ENCODE measurements around the gene ARHGEF3.

ARHGEF3 gene

GRCh38 chr3:56825567-56826438 is 24.1 kb upstream of the ARHGEF3 start:
- in situ Hi-C loops (cut with HindIII; ENCODE audit: low pct_ligation_motif_present, low sequenced_read_pairs), result no loop called here
- DNase-seq, result no peak

GRCh38 chr3:56823984-56824703 is 22.4 kb upstream of the ARHGEF3 start:
- no peak for TF ChIP-seq CTCF (IDR thresholded peaks at IDR 0.05; ENCODE audit: low read depth, low read length, missing control alignments)
- no peak overlapping the region for H3K27ac ChIP-seq
- no peak for DNase-seq
- H3K4me3 ChIP-seq (ENCODE audit: low read depth, low read length), result no peak overlapping the region
- no peaks in the 10 kb centered on the region for H3K36me3 ChIP-seq (replicated peaks)
- H3K27me3 ChIP-seq (replicated peaks), result no peaks in the 10 kb centered on the region
- in situ Hi-C loops (cut with HindIII; ENCODE audit: low pct_ligation_motif_present, low sequenced_read_pairs), result no loop called here

More at GRCh38 chr3:56825567-56826438, 24.1 kb upstream of the ARHGEF3 start:
- no peaks in the 10 kb centered on the region for H3K27me3 ChIP-seq (replicated peaks)
- no peak overlapping the region for H3K27ac ChIP-seq
- no peaks in the 10 kb centered on the region for H3K36me3 ChIP-seq (replicated peaks)
- H3K4me3 ChIP-seq (ENCODE audit: low read depth, low read length), result no peak overlapping the region
- no peak for TF ChIP-seq CTCF (IDR thresholded peaks at IDR 0.05; ENCODE audit: low read depth, low read length, missing control alignments)

GRCh38 chr3:56823421-56823926 is 21.7 kb upstream of the ARHGEF3 start:
- Histone ChIP-seq H3K27ac (no peak overlapping the region), H3K36me3 (replicated peaks) (no peaks in the 10 kb centered on the region), H3K27me3 (replicated peaks) (no peaks in the 10 kb centered on the region), H3K4me3 (ENCODE audit: low read depth, low read length) (no peak overlapping the region)
- no peak for DNase-seq
- no peak for TF ChIP-seq CTCF (IDR thresholded peaks at IDR 0.05; ENCODE audit: low read depth, low read length, missing control alignments)
- in situ Hi-C loops (cut with HindIII; ENCODE audit: low pct_ligation_motif_present, low sequenced_read_pairs), result no loop called here

- H3K27ac ChIP-seq, result no peak overlapping the region
- no peak for DNase-seq
- in situ Hi-C loops (cut with HindIII; ENCODE audit: low pct_ligation_motif_present, low sequenced_read_pairs), result no loop called here
- H3K36me3 ChIP-seq (replicated peaks), result no peaks in the 10 kb centered on the region
- no peak for TF ChIP-seq CTCF (IDR thresholded peaks at IDR 0.05; ENCODE audit: low read depth, low read length, missing control alignments)
- H3K27me3 ChIP-seq (replicated peaks), result no peaks in the 10 kb centered on the region
- H3K4me3 ChIP-seq (ENCODE audit: low read depth, low read length), result no peak overlapping the region
Measured at GRCh38 chr3:56822501-56822900, 20.8 kb upstream of the ARHGEF3 start.

GRCh38 chr3:56819016-56819809 is 17.5 kb upstream of the ARHGEF3 start:
- Histone ChIP-seq H3K27ac (no peak overlapping the region), H3K4me3 (ENCODE audit: low read depth, low read length) (no peak overlapping the region), H3K36me3 (replicated peaks) (no peaks in the 10 kb centered on the region), H3K27me3 (replicated peaks) (peaks cover 4% of the 10 kb centered on the region)
- in situ Hi-C loops (cut with HindIII; ENCODE audit: low pct_ligation_motif_present, low sequenced_read_pairs), result no loop called here
- no peak for DNase-seq
- TF ChIP-seq CTCF (IDR thresholded peaks at IDR 0.05; ENCODE audit: low read depth, low read length, missing control alignments), result no peak

All from brain microvascular endothelial cell (primary cell).